Trophoblast cell (in vitro differentiated cells and primary cell): ENCODE data around the gene EPB41L4A.

Experiments used
- DNase-seq, 2 donors: peaks; one replicate each; pipeline ENCODE4 v3.0.0-alpha.2; 2016
- H2AFZ ChIP-seq: 2 replicates; pipeline ENCODE4 v1.6.1; 2013; ENCODE audit warnings: low read length, moderate library complexity, mild to moderate bottlenecking; ENCODE audit not compliant: insufficient read depth, poor library complexity
- H2AK5ac ChIP-seq: 2 replicates; pipeline ENCODE4 v1.6.1; 2013; ENCODE audit warnings: mild to moderate bottlenecking, low read length
- H2BK120ac ChIP-seq: 2 replicates; pipeline ENCODE4 v1.6.1; 2013; ENCODE audit warnings: low read length, mild to moderate bottlenecking, moderate library complexity; ENCODE audit not compliant: insufficient read depth, poor library complexity
- H2BK12ac ChIP-seq: 2 replicates; pipeline ENCODE4 v1.6.1; 2013; ENCODE audit warnings: mild to moderate bottlenecking, low read length, moderate library complexity
- H2BK5ac ChIP-seq: 2 replicates; pipeline ENCODE4 v1.6.1; 2013; ENCODE audit warnings: low read length, low read depth, moderate library complexity, mild to moderate bottlenecking; ENCODE audit not compliant: poor library complexity
- H3K14ac ChIP-seq: 2 replicates; pipeline ENCODE4 v1.6.1; 2013; ENCODE audit warnings: mild to moderate bottlenecking, low read length
- H3K18ac ChIP-seq: 2 replicates; pipeline ENCODE4 v1.6.1; 2013; ENCODE audit warnings: mild to moderate bottlenecking, low read length
- H3K23ac ChIP-seq: 2 replicates; pipeline ENCODE4 v1.6.1; 2013; ENCODE audit warnings: low read length
- H3K27ac ChIP-seq: 2 replicates; pipeline ENCODE4 v1.5.1; 2013; ENCODE audit warnings: low read depth, mild to moderate bottlenecking, inconsistent platforms, low read length, moderate library complexity
- H3K27me3 ChIP-seq: 2 replicates; pipeline ENCODE4 v1.6.1; 2013; ENCODE audit warnings: inconsistent platforms, mild to moderate bottlenecking, low read length, moderate library complexity; ENCODE audit not compliant: insufficient read depth
- H3K36me3 ChIP-seq, 2 experiments: 1 replicate in 1 of 2; 2 replicates in 1 of 2; pipeline ENCODE4 v1.6.1; 2013; ENCODE audit warnings: low read length in 2 of 2, mild to moderate bottlenecking in 2 of 2, moderate library complexity in 1 of 2; ENCODE audit not compliant: insufficient read depth in 2 of 2, control insufficient read depth in 1 of 2
- H3K4ac ChIP-seq: 2 replicates; pipeline ENCODE4 v1.6.1; 2013; ENCODE audit warnings: low read depth, mild to moderate bottlenecking, low read length, moderate library complexity
- H3K4me1 ChIP-seq, 2 experiments: 1 replicate in 1 of 2; 2 replicates in 1 of 2; pipeline ENCODE4 v1.6.1; 2013; ENCODE audit warnings: low read length in 2 of 2, mild to moderate bottlenecking in 2 of 2, moderate library complexity in 1 of 2; ENCODE audit not compliant: insufficient read depth in 2 of 2, control insufficient read depth in 1 of 2
- H3K4me2 ChIP-seq: 2 replicates; pipeline ENCODE4 v1.6.1; 2013; ENCODE audit warnings: inconsistent platforms, mild to moderate bottlenecking, low read length, moderate library complexity
- H3K4me3 ChIP-seq: 2 replicates; pipeline ENCODE4 v1.5.1; 2013; ENCODE audit warnings: mild to moderate bottlenecking, low read depth, low read length, inconsistent platforms
- H3K79me1 ChIP-seq: one replicate; pipeline ENCODE4 v1.6.1; 2013; ENCODE audit warnings: low read length
- H3K79me2 ChIP-seq: 2 replicates; pipeline ENCODE4 v1.6.1; 2013; ENCODE audit warnings: low read length, mild to moderate bottlenecking; ENCODE audit not compliant: control insufficient read depth, insufficient read depth, poor library complexity
- H3K9ac ChIP-seq: 2 replicates; pipeline ENCODE4 v1.6.1; 2013; ENCODE audit warnings: mild to moderate bottlenecking, low read length
- H3K9me3 ChIP-seq: 2 replicates; pipeline ENCODE4 v1.6.1; 2013; ENCODE audit warnings: low read depth, mild to moderate bottlenecking, control low read depth, inconsistent platforms, low read length; ENCODE audit not compliant: insufficient read depth
- H4K12ac ChIP-seq: 2 replicates; pipeline ENCODE4 v1.6.1; 2013; ENCODE audit warnings: low read depth, mild to moderate bottlenecking, low read length, moderate library complexity
- H4K8ac ChIP-seq: 2 replicates; pipeline ENCODE4 v1.6.1; 2013; ENCODE audit warnings: low read depth, mild to moderate bottlenecking, low read length, moderate library complexity
- H4K91ac ChIP-seq: one replicate; pipeline ENCODE4 v1.6.1; 2013; ENCODE audit warnings: low read depth, mild to moderate bottlenecking, low read length, moderate library complexity
- WGBS: extraction: QIAGEN DNeasy Blood & Tissue Kit; methylation state at CpG from one replicate; pipeline ENCODE4 v1.1.7; 2013; ENCODE audit warnings: missing lambda C conversion rate; ENCODE audit not compliant: insufficient read length, insufficient coverage; ENCODE audit errors: extremely low coverage; 5-methylcytosine and 5-hydroxymethylcytosine counted together

EPB41L4A gene

DNA sequence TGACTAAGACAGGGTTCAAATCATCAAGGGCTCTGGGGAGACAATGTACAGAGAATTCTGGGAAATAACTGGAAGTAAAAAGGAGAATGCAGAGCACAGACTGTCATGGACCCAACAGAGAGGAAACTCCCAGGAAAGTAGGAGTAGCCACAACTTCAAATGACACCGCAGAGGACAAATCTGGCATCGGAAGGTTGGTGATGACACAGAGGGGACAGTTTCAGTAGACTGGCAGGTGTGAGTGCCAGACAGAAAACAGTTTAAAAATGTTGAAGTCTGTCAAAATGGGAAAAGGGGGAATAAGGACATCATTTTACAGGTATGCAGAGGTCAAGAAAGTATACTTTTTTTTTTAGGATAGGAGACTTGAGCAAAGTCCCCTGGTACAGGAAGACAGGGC lies 70.2 kb downstream of the EPB41L4A start:
- H4K12ac ChIP-seq, result no peak overlapping the region
- no peak overlapping the region for H3K18ac ChIP-seq
- no peaks in the 10 kb centered on the region for H3K79me1 ChIP-seq
- no peak overlapping the region for H3K4me3 ChIP-seq
- H3K36me3 ChIP-seq, result no peaks in the 10 kb centered on the region
- H3K9ac ChIP-seq, result no peak overlapping the region
- no peak overlapping the region for H2BK120ac ChIP-seq
- no peak for DNase-seq
- no CpG with 5 or more reads among the region's 2 CpGs for WGBS
- H3K27me3 ChIP-seq, result no peaks in the 10 kb centered on the region
- H4K91ac ChIP-seq, result no peak overlapping the region
- H3K79me2 ChIP-seq, result no peaks in the 10 kb centered on the region
- H2AFZ ChIP-seq, result no peak overlapping the region
- no peak overlapping the region for H3K14ac ChIP-seq
- H3K23ac ChIP-seq, result no peak overlapping the region
- no peak overlapping the region for H3K4ac ChIP-seq
- no peak overlapping the region for H2AK5ac ChIP-seq
- no peak overlapping the region for H2BK5ac ChIP-seq
- H2BK12ac ChIP-seq, result no peak overlapping the region
- no peaks in the 10 kb centered on the region for H3K4me1 ChIP-seq
- H4K8ac ChIP-seq, result no peak overlapping the region
- H3K4me2 ChIP-seq, result no peak overlapping the region
- H3K27ac ChIP-seq, result no peak overlapping the region
- H3K9me3 ChIP-seq, result no peaks in the 10 kb centered on the region

DNA sequence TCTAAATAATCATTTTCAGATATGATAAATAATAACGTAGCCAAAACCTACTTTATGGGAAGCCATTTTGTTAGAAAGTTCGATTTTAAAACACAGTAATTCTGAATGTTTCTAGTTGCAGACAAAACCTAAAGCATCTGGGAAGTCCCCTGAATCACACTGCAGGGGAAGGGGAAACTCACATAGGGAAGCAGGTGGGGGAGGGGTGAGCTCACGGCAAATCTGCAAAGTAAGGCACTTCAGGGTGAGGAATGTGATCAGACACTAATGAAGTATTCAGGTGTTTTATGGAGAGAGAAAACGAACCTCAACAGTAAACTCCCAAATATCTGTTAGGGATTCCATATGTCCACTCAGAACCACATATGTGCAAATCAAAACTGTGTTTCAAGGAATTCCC lies 70.7 kb downstream of the EPB41L4A start:
- Histone ChIP-seq H3K18ac (no peak overlapping the region), H4K91ac (no peak overlapping the region), H3K4ac (no peak overlapping the region), H3K4me3 (no peak overlapping the region), H2AK5ac (no peak overlapping the region), H2AFZ (no peak overlapping the region), H4K12ac (no peak overlapping the region), H3K9me3 (no peaks in the 10 kb centered on the region), H2BK12ac (no peak overlapping the region), H3K27me3 (no peaks in the 10 kb centered on the region), H2BK5ac (no peak overlapping the region), H4K8ac (no peak overlapping the region), H3K79me2 (no peaks in the 10 kb centered on the region), H2BK120ac (no peak overlapping the region), H3K9ac (no peak overlapping the region), H3K23ac (no peak overlapping the region), H3K4me2 (no peak overlapping the region), H3K36me3 (no peaks in the 10 kb centered on the region), H3K79me1 (no peaks in the 10 kb centered on the region), H3K14ac (no peak overlapping the region), H3K27ac (no peak overlapping the region), H3K4me1 (no peaks in the 10 kb centered on the region)
- WGBS, result no CpG with 5 or more reads among the region's 4 CpGs
- DNase-seq, result no peak

DNA sequence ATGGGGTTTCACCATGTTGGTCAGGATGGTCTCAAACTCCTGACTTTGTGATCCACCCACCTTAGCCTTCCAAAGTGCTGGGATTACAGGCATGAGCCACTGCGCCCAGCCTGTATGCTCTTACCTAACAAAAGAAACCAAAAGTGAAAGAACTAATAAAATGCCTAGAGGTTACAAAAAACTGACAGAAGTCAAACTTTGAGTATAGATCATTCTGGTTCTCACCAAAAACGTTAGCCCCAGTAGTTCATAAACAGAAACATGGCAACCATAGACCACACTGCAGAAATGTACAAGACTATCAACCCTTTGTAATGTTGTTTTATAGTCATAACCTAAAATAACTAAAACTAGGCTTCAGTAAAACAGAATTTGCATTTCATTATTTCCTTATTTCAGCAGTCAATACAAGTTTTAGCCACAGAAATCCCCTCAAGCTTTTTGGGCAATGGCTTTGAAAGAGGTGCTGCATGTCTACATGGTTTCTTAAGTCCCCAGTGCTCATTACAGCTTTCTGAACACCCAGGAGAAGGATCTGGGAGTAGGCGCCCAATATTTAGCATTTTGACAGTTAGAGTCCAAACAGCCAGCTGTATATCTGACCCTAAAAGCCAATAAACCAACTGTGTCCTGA lies 72.5 kb downstream of the EPB41L4A start:
- Histone ChIP-seq H3K14ac (no peak overlapping the region), H3K4me1 (no peaks in the 10 kb centered on the region), H3K23ac (no peak overlapping the region), H3K9me3 (no peaks in the 10 kb centered on the region), H3K27ac (no peak overlapping the region), H3K4me2 (no peak overlapping the region), H3K18ac (no peak overlapping the region), H3K79me1 (no peaks in the 10 kb centered on the region), H4K91ac (no peak overlapping the region), H2AK5ac (no peak overlapping the region), H3K4me3 (no peak overlapping the region), H4K12ac (no peak overlapping the region), H2BK12ac (no peak overlapping the region), H4K8ac (no peak overlapping the region), H3K4ac (no peak overlapping the region), H3K36me3 (no peaks in the 10 kb centered on the region), H2BK120ac (no peak overlapping the region), H2BK5ac (no peak overlapping the region), H3K79me2 (no peaks in the 10 kb centered on the region), H3K9ac (no peak overlapping the region), H2AFZ (no peak overlapping the region), H3K27me3 (no peaks in the 10 kb centered on the region)
- no CpG with 5 or more reads among the region's 3 CpGs for WGBS
- DNase-seq, result no peak

DNA sequence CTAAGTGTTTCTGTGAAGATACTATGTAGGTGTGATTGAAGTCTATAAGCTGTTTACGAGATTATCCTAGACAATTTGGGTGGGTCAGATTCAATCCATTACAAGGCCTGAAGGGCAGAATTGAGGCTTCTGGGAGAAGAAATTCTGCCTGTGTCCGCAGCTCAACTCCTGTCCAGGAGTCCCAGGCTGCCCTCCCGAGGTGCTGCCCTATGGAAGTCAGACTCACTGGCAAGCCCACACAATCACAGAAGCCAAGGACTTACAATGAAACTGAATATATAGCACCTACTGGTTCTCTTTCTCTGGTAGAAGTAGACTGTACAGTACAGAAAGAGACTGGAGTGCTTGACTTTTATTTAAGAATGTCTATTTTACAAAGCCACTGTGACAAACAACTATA lies 74.5 kb downstream of the EPB41L4A start:
- no peak for DNase-seq
- Histone ChIP-seq H3K4me3 (no peak overlapping the region), H2BK5ac (no peak overlapping the region), H4K91ac (no peak overlapping the region), H3K4me1 (no peaks in the 10 kb centered on the region), H2BK120ac (no peak overlapping the region), H4K8ac (no peak overlapping the region), H3K79me1 (no peaks in the 10 kb centered on the region), H3K27ac (no peak overlapping the region), H4K12ac (no peak overlapping the region), H3K23ac (no peak overlapping the region), H2BK12ac (no peak overlapping the region), H3K4me2 (no peak overlapping the region), H3K18ac (no peak overlapping the region), H2AK5ac (no peak overlapping the region), H3K36me3 (no peaks in the 10 kb centered on the region), H3K9ac (no peak overlapping the region), H3K27me3 (no peaks in the 10 kb centered on the region), H3K4ac (no peak overlapping the region), H3K9me3 (no peaks in the 10 kb centered on the region), H3K79me2 (no peaks in the 10 kb centered on the region), H2AFZ (no peak overlapping the region), H3K14ac (no peak overlapping the region)
- WGBS, result no CpG with 5 or more reads among the region's 3 CpGs
